Measurements from ENCODE around the gene PGM2L1.

DNA sequence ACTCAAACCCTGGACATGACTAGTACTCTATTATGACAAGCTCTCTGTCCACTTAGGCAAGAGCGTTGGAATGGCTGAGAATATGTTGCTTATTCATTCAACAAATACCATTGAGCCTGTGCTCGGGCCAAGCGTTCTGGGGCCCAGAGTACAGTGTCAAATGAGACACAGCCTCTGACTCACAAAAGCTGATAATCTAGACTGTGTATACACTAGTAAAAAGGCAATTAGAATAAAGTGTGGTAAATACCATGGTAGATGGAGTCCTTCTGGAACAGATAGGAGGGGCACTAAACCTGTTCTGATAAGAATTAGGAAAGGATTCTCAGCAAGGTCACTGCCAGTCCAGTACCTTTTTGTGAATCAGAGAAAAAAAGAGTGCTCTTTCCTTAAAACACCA is 44.4 kb upstream of the PGM2L1 start:
- no peak for TF ChIP-seq RAD21 (IDR thresholded peaks at IDR 0.05)
- TF ChIP-seq, protein P1, sequence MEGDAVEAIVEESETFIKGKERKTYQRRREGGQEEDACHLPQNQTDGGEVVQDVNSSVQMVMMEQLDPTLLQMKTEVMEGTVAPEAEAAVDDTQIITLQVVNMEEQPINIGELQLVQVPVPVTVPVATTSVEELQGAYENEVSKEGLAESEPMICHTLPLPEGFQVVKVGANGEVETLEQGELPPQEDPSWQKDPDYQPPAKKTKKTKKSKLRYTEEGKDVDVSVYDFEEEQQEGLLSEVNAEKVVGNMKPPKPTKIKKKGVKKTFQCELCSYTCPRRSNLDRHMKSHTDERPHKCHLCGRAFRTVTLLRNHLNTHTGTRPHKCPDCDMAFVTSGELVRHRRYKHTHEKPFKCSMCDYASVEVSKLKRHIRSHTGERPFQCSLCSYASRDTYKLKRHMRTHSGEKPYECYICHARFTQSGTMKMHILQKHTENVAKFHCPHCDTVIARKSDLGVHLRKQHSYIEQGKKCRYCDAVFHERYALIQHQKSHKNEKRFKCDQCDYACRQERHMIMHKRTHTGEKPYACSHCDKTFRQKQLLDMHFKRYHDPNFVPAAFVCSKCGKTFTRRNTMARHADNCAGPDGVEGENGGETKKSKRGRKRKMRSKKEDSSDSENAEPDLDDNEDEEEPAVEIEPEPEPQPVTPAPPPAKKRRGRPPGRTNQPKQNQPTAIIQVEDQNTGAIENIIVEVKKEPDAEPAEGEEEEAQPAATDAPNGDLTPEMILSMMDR (IDR thresholded peaks at IDR 0.05; ENCODE audit: low read depth, low read length, missing input control) = no peak
- TF ChIP-seq, protein P2, sequence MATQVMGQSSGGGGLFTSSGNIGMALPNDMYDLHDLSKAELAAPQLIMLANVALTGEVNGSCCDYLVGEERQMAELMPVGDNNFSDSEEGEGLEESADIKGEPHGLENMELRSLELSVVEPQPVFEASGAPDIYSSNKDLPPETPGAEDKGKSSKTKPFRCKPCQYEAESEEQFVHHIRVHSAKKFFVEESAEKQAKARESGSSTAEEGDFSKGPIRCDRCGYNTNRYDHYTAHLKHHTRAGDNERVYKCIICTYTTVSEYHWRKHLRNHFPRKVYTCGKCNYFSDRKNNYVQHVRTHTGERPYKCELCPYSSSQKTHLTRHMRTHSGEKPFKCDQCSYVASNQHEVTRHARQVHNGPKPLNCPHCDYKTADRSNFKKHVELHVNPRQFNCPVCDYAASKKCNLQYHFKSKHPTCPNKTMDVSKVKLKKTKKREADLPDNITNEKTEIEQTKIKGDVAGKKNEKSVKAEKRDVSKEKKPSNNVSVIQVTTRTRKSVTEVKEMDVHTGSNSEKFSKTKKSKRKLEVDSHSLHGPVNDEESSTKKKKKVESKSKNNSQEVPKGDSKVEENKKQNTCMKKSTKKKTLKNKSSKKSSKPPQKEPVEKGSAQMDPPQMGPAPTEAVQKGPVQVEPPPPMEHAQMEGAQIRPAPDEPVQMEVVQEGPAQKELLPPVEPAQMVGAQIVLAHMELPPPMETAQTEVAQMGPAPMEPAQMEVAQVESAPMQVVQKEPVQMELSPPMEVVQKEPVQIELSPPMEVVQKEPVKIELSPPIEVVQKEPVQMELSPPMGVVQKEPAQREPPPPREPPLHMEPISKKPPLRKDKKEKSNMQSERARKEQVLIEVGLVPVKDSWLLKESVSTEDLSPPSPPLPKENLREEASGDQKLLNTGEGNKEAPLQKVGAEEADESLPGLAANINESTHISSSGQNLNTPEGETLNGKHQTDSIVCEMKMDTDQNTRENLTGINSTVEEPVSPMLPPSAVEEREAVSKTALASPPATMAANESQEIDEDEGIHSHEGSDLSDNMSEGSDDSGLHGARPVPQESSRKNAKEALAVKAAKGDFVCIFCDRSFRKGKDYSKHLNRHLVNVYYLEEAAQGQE (IDR thresholded peaks at IDR 0.05) = no peak
- TF ChIP-seq, protein P3, sequence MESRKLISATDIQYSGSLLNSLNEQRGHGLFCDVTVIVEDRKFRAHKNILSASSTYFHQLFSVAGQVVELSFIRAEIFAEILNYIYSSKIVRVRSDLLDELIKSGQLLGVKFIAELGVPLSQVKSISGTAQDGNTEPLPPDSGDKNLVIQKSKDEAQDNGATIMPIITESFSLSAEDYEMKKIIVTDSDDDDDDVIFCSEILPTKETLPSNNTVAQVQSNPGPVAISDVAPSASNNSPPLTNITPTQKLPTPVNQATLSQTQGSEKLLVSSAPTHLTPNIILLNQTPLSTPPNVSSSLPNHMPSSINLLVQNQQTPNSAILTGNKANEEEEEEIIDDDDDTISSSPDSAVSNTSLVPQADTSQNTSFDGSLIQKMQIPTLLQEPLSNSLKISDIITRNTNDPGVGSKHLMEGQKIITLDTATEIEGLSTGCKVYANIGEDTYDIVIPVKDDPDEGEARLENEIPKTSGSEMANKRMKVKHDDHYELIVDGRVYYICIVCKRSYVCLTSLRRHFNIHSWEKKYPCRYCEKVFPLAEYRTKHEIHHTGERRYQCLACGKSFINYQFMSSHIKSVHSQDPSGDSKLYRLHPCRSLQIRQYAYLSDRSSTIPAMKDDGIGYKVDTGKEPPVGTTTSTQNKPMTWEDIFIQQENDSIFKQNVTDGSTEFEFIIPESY (IDR thresholded peaks at IDR 0.05) = no peak

Data from liver (tissue), 3 donors.